Neural crest cell (in vitro differentiated cells): ENCODE measurements around the gene RPS25. TPM values are rescaled to one million over a fixed set of nuclear protein-coding genes. Genes with fewer than 3 reads are reported as not detected.

Experiments
- DNase-seq: peaks from one replicate; pipeline ENCODE4 v3.0.0; 2021; ENCODE audit warnings: low read depth, mixed read lengths, low spot score
- H3K27ac Mint-ChIP-seq: one replicate; pipeline ENCODE4 v1.8.0; 2021; ENCODE audit warnings: mild to moderate bottlenecking, mixed read lengths; ENCODE audit not compliant: unreplicated experiment
- H3K27me3 Mint-ChIP-seq: 2 replicates; pipeline ENCODE4 v1.8.0; 2021; ENCODE audit warnings: low read depth, mild to moderate bottlenecking, mixed read lengths
- H3K36me3 Mint-ChIP-seq: 2 replicates; pipeline ENCODE4 v1.8.0; 2021; ENCODE audit warnings: low read depth, mild to moderate bottlenecking, mixed read lengths
- H3K4me1 Mint-ChIP-seq: 2 replicates; pipeline ENCODE4 v1.8.0; 2021; ENCODE audit warnings: mixed read lengths
- H3K4me3 Mint-ChIP-seq: one replicate; pipeline ENCODE4 v1.8.0; 2021; ENCODE audit warnings: mild to moderate bottlenecking, mixed read lengths
- H3K9me3 Mint-ChIP-seq: 2 replicates; pipeline ENCODE4 v1.8.0; 2021; ENCODE audit warnings: mixed read lengths
- CTCF ChIP-seq: fragments of 200-600 bp; sonication (generic); conservative IDR thresholded peaks from 2 replicates; pipeline ENCODE4 v1.5.0; 2021; ENCODE audit warnings: antibody characterized with exemption, mild to moderate bottlenecking
- total RNA-seq: library from RNA; stranded (reverse); gene quantifications from 2 replicates; pipeline ENCODE4 v1.2.1, GENCODE V29; 2021

RPS25 gene
- total RNA-seq, 1 donor from 2014 or later = 1,203 TPM

- H3K27ac Mint-ChIP-seq = peak overlapping the region; percentile 82
- H3K27me3 Mint-ChIP-seq = peaks cover 3% of the 10 kb centered on the region
- DNase-seq = no peak
- peak overlapping the region; percentile 40 for H3K4me3 Mint-ChIP-seq
- TF ChIP-seq CTCF = no peak
- no peaks in the 10 kb centered on the region for H3K9me3 Mint-ChIP-seq
- peaks cover 24% of the 10 kb centered on the region for H3K4me1 Mint-ChIP-seq
- peaks cover 3% of the 10 kb centered on the region for H3K36me3 Mint-ChIP-seq
Measured at GRCh38 chr11:119025541-119025940, 7.4 kb upstream of the RPS25 start.

- Mint-ChIP-seq H3K27me3 (peaks cover 3% of the 10 kb centered on the region), H3K4me3 (peak overlapping the region; percentile 40), H3K9me3 (no peaks in the 10 kb centered on the region), H3K27ac (no peak overlapping the region), H3K36me3 (peaks cover 4% of the 10 kb centered on the region), H3K4me1 (peaks cover 26% of the 10 kb centered on the region)
- DNase-seq = no peak
- no peak for TF ChIP-seq CTCF
Measured at GRCh38 chr11:119025099-119025473, 6.9 kb upstream of the RPS25 start.

- peaks cover 6% of the 10 kb centered on the region for H3K36me3 Mint-ChIP-seq
- no peak for TF ChIP-seq CTCF
- H3K4me3 Mint-ChIP-seq = peak overlapping the region; percentile 40
- DNase-seq = no peak
- H3K4me1 Mint-ChIP-seq = peaks cover 26% of the 10 kb centered on the region
- no peaks in the 10 kb centered on the region for H3K9me3 Mint-ChIP-seq
- H3K27ac Mint-ChIP-seq = no peak overlapping the region
- H3K27me3 Mint-ChIP-seq = peaks cover under 1% of the 10 kb centered on the region
Measured at GRCh38 chr11:119024430-119025098, 6.4 kb upstream of the RPS25 start.

GRCh38 chr11:119023741-119024140 lies 5.6 kb upstream of the RPS25 start:
- H3K4me1 Mint-ChIP-seq = peaks cover 24% of the 10 kb centered on the region
- no peak overlapping the region for H3K27ac Mint-ChIP-seq

GRCh38 chr11:119021631-119022030 lies 3.5 kb upstream of the RPS25 start:
- no peak for DNase-seq
- H3K4me3 Mint-ChIP-seq = peak overlapping the region; percentile 81
- no peaks in the 10 kb centered on the region for H3K27me3 Mint-ChIP-seq
- H3K4me1 Mint-ChIP-seq = peaks cover 42% of the 10 kb centered on the region
- peaks cover 16% of the 10 kb centered on the region for H3K36me3 Mint-ChIP-seq
- no peak overlapping the region for H3K27ac Mint-ChIP-seq
- no peaks in the 10 kb centered on the region for H3K9me3 Mint-ChIP-seq
- no peak for TF ChIP-seq CTCF

More at GRCh38 chr11:119023741-119024140, 5.6 kb upstream of the RPS25 start:
- no peaks in the 10 kb centered on the region for H3K9me3 Mint-ChIP-seq
- no peak for TF ChIP-seq CTCF
- no peak for DNase-seq
- H3K36me3 Mint-ChIP-seq = peaks cover 6% of the 10 kb centered on the region
- no peaks in the 10 kb centered on the region for H3K27me3 Mint-ChIP-seq
- H3K4me3 Mint-ChIP-seq = peak overlapping the region; percentile 29
